NCI-H2107 treated with DMSO at 0.1 percent for 48 hours (cell line): ENCODE results near the gene TMF1.

Source experiments
- DNase-seq: peaks from one replicate; lab custom pipeline; 2025; ENCODE audit not compliant: unreplicated experiment; lab: John Stamatoyannopoulos, UW

TMF1 gene

GRCh38 chr3:69051756-69052471 is at the start of gene TMF1:
TSS of gene TMF1 (minus strand) at chr3:69052333. CDS start at chr3:69052086, 247 bp downstream.
- DNase-seq = no peak

- DNase-seq = no peak
Observed at GRCh38 chr3:69099576-69099975, 47.4 kb upstream of the TMF1 start.

GRCh38 chr3:69097407-69098086 is 45.4 kb upstream of the TMF1 start:
- no peak for DNase-seq

GRCh38 chr3:69096299-69096698 is 44.2 kb upstream of the TMF1 start:
- no peak for DNase-seq

- DNase-seq = no peak
Observed at GRCh38 chr3:69095636-69096035, 43.5 kb upstream of the TMF1 start.

GRCh38 chr3:69094467-69095205 is 42.5 kb upstream of the TMF1 start:
- no peak for DNase-seq

GRCh38 chr3:69092030-69092516 is 39.9 kb upstream of the TMF1 start:
- no peak for DNase-seq

- no peak for DNase-seq
Observed at GRCh38 chr3:69091389-69092029, 39.4 kb upstream of the TMF1 start.

GRCh38 chr3:69090021-69090420 is 37.9 kb upstream of the TMF1 start:
- DNase-seq = no peak

GRCh38 chr3:69088063-69088462 is 35.9 kb upstream of the TMF1 start:
- DNase-seq = no peak

GRCh38 chr3:69087030-69087791 is 35.1 kb upstream of the TMF1 start:
- DNase-seq = no peak

- peak; percentile 25 for DNase-seq
Observed at GRCh38 chr3:69085833-69086722, 33.9 kb upstream of the TMF1 start.

GRCh38 chr3:69085168-69085832 is 33.2 kb upstream of the TMF1 start:
- no peak for DNase-seq

GRCh38 chr3:69084326-69085167 is 32.4 kb upstream of the TMF1 start, which contains the start of gene ARL6IP5:
TSS of gene ARL6IP5 (plus strand) at chr3:69084937. CDS start at chr3:69085048, 111 bp downstream.
- DNase-seq = peak; percentile 57

- no peak for DNase-seq
Observed at GRCh38 chr3:69082805-69083204, 30.7 kb upstream of the TMF1 start.

- DNase-seq = no peak
Observed at GRCh38 chr3:69082361-69082760, 30.2 kb upstream of the TMF1 start.

GRCh38 chr3:69081583-69082262 is 29.6 kb upstream of the TMF1 start:
- no peak for DNase-seq
